ENCODE data around the gene B4GALNT3. TPM values are rescaled to one million over a fixed set of nuclear protein-coding genes. Genes with fewer than 3 reads are reported as not detected.

The B4GALNT3 gene
- total and polyA plus RNA-seq, 2 experiments from 2014 or later, result 0.11 TPM; not detected in 1

GRCh38 chr12:560691-561390, 101.1 kb downstream of the B4GALNT3 start:
- 65 to 68% methylated on average over 18 to 19 of the region's 19 CpGs for WGBS, 2 experiments (ENCODE audit: low coverage in 1 of 2, low lambda C conversion rate in 2 of 2, missing lambda C conversion rate in 2 of 2)
- H3K4me1 ChIP-seq (ENCODE audit: insufficient read depth), result no peaks in the 10 kb centered on the region
- H3K27me3 ChIP-seq (replicated peaks; ENCODE audit: insufficient read depth), result peaks cover 10% of the 10 kb centered on the region; the same call in 1 of the 2 replicates
- no peak overlapping the region for H3K9ac ChIP-seq
- DNase-seq, result no peak
- H3K79me2 ChIP-seq (ENCODE audit: insufficient read depth), result no peaks in the 10 kb centered on the region
- H3F3A ChIP-seq (ENCODE audit: insufficient read depth), result no peaks in the 10 kb centered on the region
- no peaks in the 10 kb centered on the region for H3K36me3 ChIP-seq (ENCODE audit: low read depth)
- H2AFZ ChIP-seq, result no peak overlapping the region
- TF ChIP-seq EZH2 (IDR thresholded peaks at IDR 0.05; ENCODE audit: insufficient read depth, poor library complexity, severe bottlenecking), result no peak
- TF ChIP-seq EZH2phosphoT487 (IDR thresholded peaks at IDR 0.05; ENCODE audit: insufficient read depth, low read depth), result no peak
- in situ Hi-C loops (cut with MboI), result no loop called here
- no peaks in the 10 kb centered on the region for H3K9me2 ChIP-seq (ENCODE audit: insufficient read depth)
- H3K9me3 ChIP-seq (ENCODE audit: low read depth), result no peaks in the 10 kb centered on the region
- no peak overlapping the region for H3K4me3 ChIP-seq
- no peaks in the 10 kb centered on the region for H4K20me1 ChIP-seq (ENCODE audit: insufficient read depth)
- H3K27ac ChIP-seq, result no peak overlapping the region
- H3K4me2 ChIP-seq (ENCODE audit: unreplicated experiment), result no peak overlapping the region

- TF ChIP-seq EZH2phosphoT487 (IDR thresholded peaks at IDR 0.05; ENCODE audit: insufficient read depth, low read depth) (no peak), EZH2 (IDR thresholded peaks at IDR 0.05; ENCODE audit: insufficient read depth, poor library complexity, severe bottlenecking) (no peak)
- WGBS, 2 experiments (ENCODE audit: low coverage in 1 of 2, low lambda C conversion rate in 2 of 2, missing lambda C conversion rate in 2 of 2), result 80 to 81% methylated on average over 14 of the region's 14 CpGs
- no peak overlapping the region for H3K9ac ChIP-seq
- no peaks in the 10 kb centered on the region for H3F3A ChIP-seq (ENCODE audit: insufficient read depth)
- H2AFZ ChIP-seq, result no peak overlapping the region
- in situ Hi-C loops (cut with MboI), result no loop called here
- no peaks in the 10 kb centered on the region for H3K36me3 ChIP-seq (ENCODE audit: low read depth)
- H4K20me1 ChIP-seq (ENCODE audit: insufficient read depth), result no peaks in the 10 kb centered on the region
- H3K27me3 ChIP-seq (replicated peaks; ENCODE audit: insufficient read depth), result peaks cover 10% of the 10 kb centered on the region; the same call in 1 of the 2 replicates
- no peak for DNase-seq
- no peak overlapping the region for H3K4me2 ChIP-seq (ENCODE audit: unreplicated experiment)
- H3K4me3 ChIP-seq, result no peak overlapping the region
- no peak overlapping the region for H3K27ac ChIP-seq
- H3K4me1 ChIP-seq (ENCODE audit: insufficient read depth), result no peaks in the 10 kb centered on the region
- H3K9me2 ChIP-seq (ENCODE audit: insufficient read depth), result no peaks in the 10 kb centered on the region
- H3K79me2 ChIP-seq (ENCODE audit: insufficient read depth), result no peaks in the 10 kb centered on the region
- no peaks in the 10 kb centered on the region for H3K9me3 ChIP-seq (ENCODE audit: low read depth)
Observed at GRCh38 chr12:561391-561705, 101.6 kb downstream of the B4GALNT3 start.

- H3K4me2 ChIP-seq (ENCODE audit: unreplicated experiment), result no peak overlapping the region
- DNase-seq, result no peak
- H3K4me1 ChIP-seq (ENCODE audit: insufficient read depth), result no peaks in the 10 kb centered on the region
- no peaks in the 10 kb centered on the region for H3K9me2 ChIP-seq (ENCODE audit: insufficient read depth)
- no peaks in the 10 kb centered on the region for H3K36me3 ChIP-seq (ENCODE audit: low read depth)
- in situ Hi-C loops (cut with MboI), result no loop called here
- no peak overlapping the region for H3K27ac ChIP-seq
- no peak overlapping the region for H3K9ac ChIP-seq
- H3K27me3 ChIP-seq (replicated peaks; ENCODE audit: insufficient read depth), result peaks cover 10% of the 10 kb centered on the region; the same call in 1 of the 2 replicates
- no peak overlapping the region for H3K4me3 ChIP-seq
- no peaks in the 10 kb centered on the region for H3F3A ChIP-seq (ENCODE audit: insufficient read depth)
- WGBS, 2 experiments (ENCODE audit: low coverage in 1 of 2, low lambda C conversion rate in 2 of 2, missing lambda C conversion rate in 2 of 2), result 61 to 64% methylated on average over 19 of the region's 19 CpGs
- H3K9me3 ChIP-seq (ENCODE audit: low read depth), result no peaks in the 10 kb centered on the region
- H3K79me2 ChIP-seq (ENCODE audit: insufficient read depth), result no peaks in the 10 kb centered on the region
- no peaks in the 10 kb centered on the region for H4K20me1 ChIP-seq (ENCODE audit: insufficient read depth)
- TF ChIP-seq EZH2phosphoT487 (IDR thresholded peaks at IDR 0.05; ENCODE audit: insufficient read depth, low read depth), result no peak
- no peak for TF ChIP-seq EZH2 (IDR thresholded peaks at IDR 0.05; ENCODE audit: insufficient read depth, poor library complexity, severe bottlenecking)
- H2AFZ ChIP-seq, result no peak overlapping the region
Observed at GRCh38 chr12:561908-562593, 102.3 kb downstream of the B4GALNT3 start.

- WGBS, 2 experiments (ENCODE audit: low coverage in 1 of 2, low lambda C conversion rate in 2 of 2, missing lambda C conversion rate in 2 of 2), result 77 to 79% methylated on average over 12 of the region's 12 CpGs
- no peak for TF ChIP-seq EZH2 (IDR thresholded peaks at IDR 0.05; ENCODE audit: insufficient read depth, poor library complexity, severe bottlenecking)
- no peak for TF ChIP-seq EZH2phosphoT487 (IDR thresholded peaks at IDR 0.05; ENCODE audit: insufficient read depth, low read depth)
- H3K79me2 ChIP-seq (ENCODE audit: insufficient read depth), result no peaks in the 10 kb centered on the region
Observed at GRCh38 chr12:562634-563033, 102.9 kb downstream of the B4GALNT3 start.

More at GRCh38 chr12:562634-563033, 102.9 kb downstream of the B4GALNT3 start:
- no peak overlapping the region for H3K9ac ChIP-seq
- no peak overlapping the region for H3K4me3 ChIP-seq
- no peaks in the 10 kb centered on the region for H3K9me3 ChIP-seq (ENCODE audit: low read depth)
- no peak for DNase-seq
- H3F3A ChIP-seq (ENCODE audit: insufficient read depth), result no peaks in the 10 kb centered on the region
- H2AFZ ChIP-seq, result no peak overlapping the region
- no peak overlapping the region for H3K27ac ChIP-seq
- H3K36me3 ChIP-seq (ENCODE audit: low read depth), result no peaks in the 10 kb centered on the region
- H3K27me3 ChIP-seq (replicated peaks; ENCODE audit: insufficient read depth), result peaks cover 10% of the 10 kb centered on the region; the same call in 1 of the 2 replicates
- in situ Hi-C loops (cut with MboI), result no loop called here
- H4K20me1 ChIP-seq (ENCODE audit: insufficient read depth), result no peaks in the 10 kb centered on the region
- no peaks in the 10 kb centered on the region for H3K4me1 ChIP-seq (ENCODE audit: insufficient read depth)
- H3K9me2 ChIP-seq (ENCODE audit: insufficient read depth), result no peaks in the 10 kb centered on the region
- no peak overlapping the region for H3K4me2 ChIP-seq (ENCODE audit: unreplicated experiment)
